ENCODE data around the gene ARMC12. TPM values are rescaled to one million over a fixed set of nuclear protein-coding genes. Genes with fewer than 3 reads are reported as not detected.

The ARMC12 gene
- total and polyA plus RNA-seq, 2 of the 13 experiments (the other 11 are each of a cell fraction or from before 2014, with no cell fraction given), result 1.3 TPM; not detected in 1

- TF ChIP-seq RERE (CRISPR knock-in tag; IDR thresholded peaks at IDR 0.05; ENCODE audit: low read depth) (peak; percentile 67), ZNF44 (CRISPR knock-in tag; IDR thresholded peaks at IDR 0.05) (no peak), ZNF354B (CRISPR knock-in tag; IDR thresholded peaks at IDR 0.05) (no peak), NFKBIZ (CRISPR knock-in tag; IDR thresholded peaks at IDR 0.05) (peak; percentile 71; the same call in 1 of the 2 replicates), ZNF282 (IDR thresholded peaks at IDR 0.05; ENCODE audit: partially characterized antibody) (no peak), ZNF543 (CRISPR knock-in tag; IDR thresholded peaks at IDR 0.05) (peak; percentile 10; the same call in 1 of the 2 replicates), MEF2D (CRISPR knock-in tag; IDR thresholded peaks at IDR 0.05) (peak; percentile 36), IRF9 (CRISPR knock-in tag; IDR thresholded peaks at IDR 0.05; ENCODE audit: borderline replicate concordance) (peak; percentile 91; the same call in 1 of the 2 replicates), YEATS2 (CRISPR knock-in tag; IDR thresholded peaks at IDR 0.05; ENCODE audit: borderline replicate concordance) (peak; percentile 68), IKZF4 (CRISPR knock-in tag; IDR thresholded peaks at IDR 0.05; ENCODE audit: borderline replicate concordance, low read depth, not compliant biosample characterization) (peak; percentile 40), KDM4B (CRISPR knock-in tag; IDR thresholded peaks at IDR 0.05) (0 out of 2 replicates have a peak, but pooled peaks have one; percentile 25), TBL1XR1 (IDR thresholded peaks at IDR 0.05; ENCODE audit: borderline replicate concordance, low read length, partially characterized antibody) (no peak), ZNF678 (CRISPR knock-in tag; IDR thresholded peaks at IDR 0.05) (no peak; the same call in 1 of the 2 replicates), MXD1 (CRISPR knock-in tag; IDR thresholded peaks at IDR 0.05) (peak; percentile 24; the same call in 1 of the 2 replicates), SOX5 (CRISPR knock-in tag; IDR thresholded peaks at IDR 0.05; ENCODE audit: borderline replicate concordance) (peak; percentile 82), TRIM24 (CRISPR knock-in tag; IDR thresholded peaks at IDR 0.05) (no peak), SETDB1 (CRISPR knock-in tag; IDR thresholded peaks at IDR 0.05; ENCODE audit: borderline replicate concordance) (no peak), CHD4 (IDR thresholded peaks at IDR 0.05; ENCODE audit: borderline replicate concordance, low read length) (peak; percentile 75; the same call in 1 of the 2 replicates), ZNF382 (CRISPR knock-in tag; IDR thresholded peaks at IDR 0.05; ENCODE audit: borderline replicate concordance) (no peak), SSRP1 (CRISPR knock-in tag; IDR thresholded peaks at IDR 0.05) (no peak), ZNF329 (CRISPR knock-in tag; IDR thresholded peaks at IDR 0.05; ENCODE audit: low read depth) (no peak), RXRA (CRISPR knock-in tag; IDR thresholded peaks at IDR 0.05) (no peak; the same call in 1 of the 2 replicates), MED8 (CRISPR knock-in tag; IDR thresholded peaks at IDR 0.05; ENCODE audit: insufficient replicate concordance) (peak; percentile 49), NCOR1 (IDR thresholded peaks at IDR 0.05; ENCODE audit: borderline replicate concordance, low read length) (peak; percentile 85; the same call in 1 of the 2 replicates)
Measured at GRCh38 chr6:35731736-35732532, 4.9 kb upstream of the ARMC12 start (continued).

Data from HepG2 (cell line).